ENCODE measurements around the gene PDZK1IP1.

DNA sequence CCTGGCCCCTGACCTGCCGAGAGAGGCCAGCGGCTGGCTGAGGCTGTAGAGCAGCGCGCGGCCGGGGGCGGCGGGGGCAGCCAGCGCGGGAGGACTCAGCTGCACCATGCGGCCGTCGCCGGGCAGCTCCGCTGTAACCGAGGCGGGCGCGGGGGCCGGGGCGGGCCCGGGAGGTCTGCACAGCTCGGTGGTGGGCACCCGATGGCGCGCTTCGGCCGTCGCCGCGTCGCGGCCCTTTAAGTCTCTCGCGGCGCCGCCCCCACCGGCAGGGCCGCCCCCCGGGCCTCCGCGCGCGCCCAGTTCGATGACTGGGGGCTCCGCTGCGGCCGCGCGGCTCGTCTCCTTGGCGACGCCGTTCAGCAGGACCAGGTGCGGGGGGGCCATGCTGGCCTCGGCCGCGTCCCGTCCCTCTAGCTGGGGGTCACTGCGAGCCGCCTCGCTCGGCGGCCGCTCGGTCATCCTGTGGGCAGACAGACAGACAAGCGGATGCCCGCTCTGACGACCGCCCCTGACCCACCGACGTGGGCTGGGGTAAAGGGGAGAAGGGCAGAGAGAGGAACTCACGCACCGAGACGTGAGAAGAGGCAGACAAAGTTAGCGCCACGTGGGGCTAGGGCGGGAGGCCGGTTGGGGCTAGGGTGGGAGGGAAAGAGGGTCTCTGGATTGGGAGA, 35.7 kb upstream of the PDZK1IP1 start:
- TF ChIP-seq POLR2AphosphoS5 (IDR thresholded peaks at IDR 0.05) (no peak), CTCF (IDR thresholded peaks at IDR 0.05; ENCODE audit: poor library complexity, severe bottlenecking) (no peak), RAD21 (conservative IDR thresholded peaks at IDR 0.05) (no peak), REST (IDR thresholded peaks at IDR 0.05; ENCODE audit: borderline replicate concordance) (no peak)

Data from neural cell (in vitro differentiated cells).